Measurements from ENCODE around the gene XRCC4. TPM values are rescaled to one million over a fixed set of nuclear protein-coding genes. Genes with fewer than 3 reads are reported as not detected.

The XRCC4 gene
- total RNA-seq, 1 experiment from 2014 or later: 24.6 TPM

DNA sequence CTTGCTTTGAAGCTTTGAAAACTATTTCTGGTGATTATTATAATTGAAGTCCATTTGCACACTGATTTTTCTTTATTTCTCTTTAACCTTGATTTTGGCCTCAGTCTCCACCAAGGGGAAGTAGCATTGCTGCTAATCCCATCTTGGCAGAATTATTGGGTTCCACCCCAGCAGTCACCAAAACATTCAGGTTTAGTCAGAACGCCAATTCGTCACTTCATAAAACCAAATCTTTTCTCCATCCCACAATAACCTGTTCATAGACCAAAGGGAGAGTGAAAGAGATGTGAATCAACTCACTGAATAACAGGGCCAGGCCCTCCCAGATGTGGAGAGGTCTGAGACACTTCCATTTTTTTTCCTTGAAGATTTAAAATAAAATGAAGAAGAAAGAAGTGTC lies 299.1 kb downstream of the XRCC4 start:
- intact Hi-C loops (cut with micrococcal nuclease): no loop called here
- H3K79me2 ChIP-seq (ENCODE audit: insufficient read depth, low read length): no peaks in the 10 kb centered on the region
- TF ChIP-seq TCF7L2 (IDR thresholded peaks at IDR 0.05; ENCODE audit: borderline replicate concordance, extremely low read depth, insufficient read depth, insufficient read length): no peak
- TF ChIP-seq, protein P1, sequence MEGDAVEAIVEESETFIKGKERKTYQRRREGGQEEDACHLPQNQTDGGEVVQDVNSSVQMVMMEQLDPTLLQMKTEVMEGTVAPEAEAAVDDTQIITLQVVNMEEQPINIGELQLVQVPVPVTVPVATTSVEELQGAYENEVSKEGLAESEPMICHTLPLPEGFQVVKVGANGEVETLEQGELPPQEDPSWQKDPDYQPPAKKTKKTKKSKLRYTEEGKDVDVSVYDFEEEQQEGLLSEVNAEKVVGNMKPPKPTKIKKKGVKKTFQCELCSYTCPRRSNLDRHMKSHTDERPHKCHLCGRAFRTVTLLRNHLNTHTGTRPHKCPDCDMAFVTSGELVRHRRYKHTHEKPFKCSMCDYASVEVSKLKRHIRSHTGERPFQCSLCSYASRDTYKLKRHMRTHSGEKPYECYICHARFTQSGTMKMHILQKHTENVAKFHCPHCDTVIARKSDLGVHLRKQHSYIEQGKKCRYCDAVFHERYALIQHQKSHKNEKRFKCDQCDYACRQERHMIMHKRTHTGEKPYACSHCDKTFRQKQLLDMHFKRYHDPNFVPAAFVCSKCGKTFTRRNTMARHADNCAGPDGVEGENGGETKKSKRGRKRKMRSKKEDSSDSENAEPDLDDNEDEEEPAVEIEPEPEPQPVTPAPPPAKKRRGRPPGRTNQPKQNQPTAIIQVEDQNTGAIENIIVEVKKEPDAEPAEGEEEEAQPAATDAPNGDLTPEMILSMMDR (IDR thresholded peaks at IDR 0.05 in 2 of 3, conservative IDR thresholded peaks at IDR 0.05 in 1 of 3; ENCODE audit: borderline replicate concordance in 1 of 3, insufficient read depth in 1 of 3, low read depth in 2 of 3, low read length in 2 of 3): no peak
- TF ChIP-seq POLR2A (IDR thresholded peaks at IDR 0.05; ENCODE audit: borderline replicate concordance, extremely low read depth, insufficient read depth, insufficient read length): no peak
- TF ChIP-seq EZH2 (IDR thresholded peaks at IDR 0.05): no peak
- TF ChIP-seq, protein P2, sequence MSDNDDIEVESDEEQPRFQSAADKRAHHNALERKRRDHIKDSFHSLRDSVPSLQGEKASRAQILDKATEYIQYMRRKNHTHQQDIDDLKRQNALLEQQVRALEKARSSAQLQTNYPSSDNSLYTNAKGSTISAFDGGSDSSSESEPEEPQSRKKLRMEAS (IDR thresholded peaks at IDR 0.05): no peak
- TF ChIP-seq POLR2AphosphoS5 (IDR thresholded peaks at IDR 0.05; ENCODE audit: low read depth, low read length): no peak
- TF ChIP-seq ZFX (IDR thresholded peaks at IDR 0.05): no peak
- no peak for TF ChIP-seq FOSL1 (IDR thresholded peaks at IDR 0.05; ENCODE audit: low read depth)
- TF ChIP-seq RAD21 (IDR thresholded peaks at IDR 0.05; ENCODE audit: low read depth): no peak
- no peak for TF ChIP-seq SRF (IDR thresholded peaks at IDR 0.05; ENCODE audit: low read depth)
- TF ChIP-seq ELF1 (IDR thresholded peaks at IDR 0.05; ENCODE audit: borderline replicate concordance, low read depth): no peak
- TF ChIP-seq SIN3A (IDR thresholded peaks at IDR 0.05; ENCODE audit: low read depth): no peak
- TF ChIP-seq ZNF274 (IDR thresholded peaks at IDR 0.05; ENCODE audit: low read depth, low read length): no peak
- no peak for TF ChIP-seq EGR1 (IDR thresholded peaks at IDR 0.05; ENCODE audit: low read depth)
- no peak for TF ChIP-seq YY1 (IDR thresholded peaks at IDR 0.05; ENCODE audit: extremely low read depth, insufficient replicate concordance, low read depth, low read length)
- BruUV-seq (replicated peaks): no TSS peak
- H3K4me1 ChIP-seq (ENCODE audit: control insufficient read depth in 1 of 2, insufficient read depth in 2 of 2, low read length in 2 of 2): no peaks in the 10 kb centered on the region
- H4K20me1 ChIP-seq (ENCODE audit: insufficient read depth): no peaks in the 10 kb centered on the region
- H3K36me3 ChIP-seq (ENCODE audit: control insufficient read depth in 1 of 2, insufficient read depth in 2 of 2, low read length in 2 of 2): no peaks in the 10 kb centered on the region
- no peaks in the 10 kb centered on the region for H3K27me3 ChIP-seq (ENCODE audit: insufficient read depth, low read length)
- ChIA-PET POLR2A (no interaction called here), RAD21 (ENCODE audit: low non-redundant PET in 1 of 2, low total read pairs in 2 of 2, uncharacterized antibody in 2 of 2, unreplicated experiment in 2 of 2) (no interaction called here), CTCF (no interaction called here)
- DNase-seq (ENCODE audit: low read depth, low spot score) (no peak), ATAC-seq (no peak)
- H3K4me3 ChIP-seq (replicated peaks in 1 of 2; ENCODE audit: low read depth in 1 of 2, low read length in 2 of 2): no peak overlapping the region
- no peak overlapping the region for H3K27ac ChIP-seq (ENCODE audit: low read depth, low read length)
- no peak overlapping the region for H2AFZ ChIP-seq (ENCODE audit: low read depth, low read length, poor library complexity, severe bottlenecking)
- no peak overlapping the region for H3K4me2 ChIP-seq (ENCODE audit: low read length)
- no peak overlapping the region for H3K9ac ChIP-seq (ENCODE audit: low read length)
- no peaks in the 10 kb centered on the region for H3K9me2 ChIP-seq (ENCODE audit: insufficient read depth)
- H3K9me3 ChIP-seq (ENCODE audit: control insufficient read depth in 1 of 2, insufficient read depth in 1 of 2, low read depth in 1 of 2, low read length in 2 of 2): no peaks in the 10 kb centered on the region
